Muscle of back (tissue), 11 donors: ENCODE data around the gene PTBP1. TPM values are rescaled to one million over a fixed set of nuclear protein-coding genes. Genes with fewer than 3 reads are reported as not detected.
A peak's percentile ranks its signal among the peaks of the same experiment; 100 is the strongest.

ENCODE experiments used
- DNase-seq, 3 donors: peaks; one replicate each; pipeline versions ENCODE4 v3.0.0 to v3.0.0-alpha.2; 2013
- polyA plus RNA-seq, 10 donors: library from polyadenylated mRNA; unstranded; fragments of 120-200 nt; gene quantifications; one replicate each; pipeline ENCODE4 v1.2.1, GENCODE V29; 2013; ENCODE audit not compliant: insufficient read length in 10 of 10

PTBP1 gene
- polyA plus RNA-seq, 10 donors, result 127 to 230 (median 138) TPM

GRCh38 chr19:795691-796581, 1.3 kb upstream of the PTBP1 start:
- DNase-seq, result no peak

- peak; percentile 93 to 95 (median 95) for DNase-seq
Measured at GRCh38 chr19:797528-798414, 519 bp downstream of the PTBP1 start.

- DNase-seq, result peak in 1 of 3 donors; percentile 67
Measured at GRCh38 chr19:798415-799075, 1.3 kb downstream of the PTBP1 start.

- peak in 1 of 3 donors; percentile 62 for DNase-seq
Measured at GRCh38 chr19:799076-799881, 2.0 kb downstream of the PTBP1 start.

- DNase-seq, result no peak
Measured at GRCh38 chr19:800360-801029, 3.2 kb downstream of the PTBP1 start.

GRCh38 chr19:801030-801860, 4.0 kb downstream of the PTBP1 start:
- peak in 1 of 3 donors; percentile 51 for DNase-seq

GRCh38 chr19:801861-802497, 4.7 kb downstream of the PTBP1 start:
- peak in 1 of 3 donors; percentile 74 for DNase-seq

GRCh38 chr19:802498-803098, 5.3 kb downstream of the PTBP1 start:
- DNase-seq, result peak in 1 of 3 donors; percentile 77

GRCh38 chr19:803099-803561, 5.9 kb downstream of the PTBP1 start:
- DNase-seq, result peak in 1 of 3 donors; percentile 23

- peak in 1 of 3 donors; percentile 5 for DNase-seq
Measured at GRCh38 chr19:803686-804418, 6.6 kb downstream of the PTBP1 start.

- DNase-seq, result peak in 1 of 3 donors; percentile 2
Measured at GRCh38 chr19:804419-805165, 7.3 kb downstream of the PTBP1 start.

GRCh38 chr19:805166-805551, 7.9 kb downstream of the PTBP1 start:
- no peak for DNase-seq

- DNase-seq, result no peak
Measured at GRCh38 chr19:805600-806550, 8.6 kb downstream of the PTBP1 start.

- DNase-seq, result no peak
Measured at GRCh38 chr19:806815-807421, 9.7 kb downstream of the PTBP1 start.
